GM19043 (cell line): ENCODE measurements around the gene PHF21B.

Experiments
- ATAC-seq: cut with Tn5 transposase; IDR thresholded peaks from one replicate; pipeline ENCODE4 v1.9.1; 2021; ENCODE audit warnings: low read depth; ENCODE audit not compliant: unreplicated experiment

Gene PHF21B

DNA sequence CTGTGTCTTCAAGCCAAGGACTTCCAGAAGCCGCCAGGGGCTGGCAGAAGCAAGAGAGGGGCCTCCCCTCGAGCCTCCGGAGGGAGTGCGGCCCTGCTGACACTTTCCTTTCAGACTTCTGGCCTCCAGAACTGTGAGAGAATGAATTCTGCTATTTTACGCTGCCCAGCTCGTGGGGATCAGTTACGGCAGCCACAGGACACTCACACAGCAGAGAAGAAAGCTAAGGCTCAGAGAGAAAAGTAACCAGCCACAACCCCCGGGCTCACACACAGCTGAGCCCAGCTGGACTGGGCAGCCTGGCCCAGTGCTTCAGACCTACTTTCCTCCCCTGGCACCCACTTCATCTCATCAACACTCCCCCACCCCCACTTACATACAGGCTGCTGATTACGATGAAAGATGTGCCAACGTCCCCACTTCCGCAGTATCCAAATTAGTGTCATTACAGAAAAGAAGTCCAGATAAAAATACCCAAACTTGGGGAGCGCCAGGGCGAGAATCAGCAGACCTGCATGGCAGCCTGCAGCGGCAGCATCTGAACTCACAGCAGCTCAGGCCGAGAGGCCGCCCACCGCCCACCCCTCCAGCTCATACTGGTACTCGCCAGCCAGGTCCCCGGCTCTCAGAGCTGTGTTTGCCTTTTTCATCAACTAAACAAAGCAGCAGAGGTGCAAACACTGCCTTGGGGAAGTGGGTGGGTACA, 15.3 kb downstream of the PHF21B start:
- ATAC-seq: no peak

DNA sequence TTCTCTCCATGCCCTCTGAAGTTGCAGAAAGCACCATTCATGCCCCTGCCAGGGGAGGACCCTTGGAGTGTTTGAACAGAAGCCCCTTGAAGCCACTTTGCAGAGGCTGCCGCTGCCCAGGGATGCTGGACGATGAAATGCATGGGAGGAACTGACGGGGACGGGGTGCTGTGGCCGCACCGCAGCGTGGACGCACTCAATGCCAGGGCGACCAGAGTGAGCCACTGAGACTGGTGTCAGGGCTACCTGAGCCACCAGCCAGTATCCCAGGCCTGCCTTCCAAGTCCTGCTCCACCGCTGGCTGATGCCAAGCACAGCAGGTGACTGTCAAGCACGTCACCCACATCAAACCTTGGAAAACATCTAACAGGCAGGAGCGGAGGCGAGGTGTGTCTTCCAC, 17.6 kb downstream of the PHF21B start:
- no peak for ATAC-seq

DNA sequence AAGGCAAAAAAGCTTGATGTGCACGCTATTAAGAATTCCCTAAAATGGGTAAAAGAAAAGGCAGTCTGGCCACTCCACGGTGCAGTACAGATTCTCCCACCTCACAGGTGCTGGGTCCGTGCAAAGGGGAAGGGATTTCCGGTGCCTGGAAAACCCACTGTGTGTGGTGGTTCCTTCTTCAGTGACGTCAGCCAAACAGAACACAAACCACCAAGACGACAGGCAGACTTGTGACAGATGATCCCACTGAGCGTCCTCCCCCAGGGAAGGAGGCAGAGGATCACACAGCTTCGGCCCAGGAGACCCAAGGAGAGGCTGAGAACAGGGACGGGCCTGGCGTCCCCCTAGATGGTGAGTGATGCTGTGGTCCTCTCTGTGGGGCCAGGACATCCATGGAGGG, 18.6 kb downstream of the PHF21B start:
- ATAC-seq: no peak

DNA sequence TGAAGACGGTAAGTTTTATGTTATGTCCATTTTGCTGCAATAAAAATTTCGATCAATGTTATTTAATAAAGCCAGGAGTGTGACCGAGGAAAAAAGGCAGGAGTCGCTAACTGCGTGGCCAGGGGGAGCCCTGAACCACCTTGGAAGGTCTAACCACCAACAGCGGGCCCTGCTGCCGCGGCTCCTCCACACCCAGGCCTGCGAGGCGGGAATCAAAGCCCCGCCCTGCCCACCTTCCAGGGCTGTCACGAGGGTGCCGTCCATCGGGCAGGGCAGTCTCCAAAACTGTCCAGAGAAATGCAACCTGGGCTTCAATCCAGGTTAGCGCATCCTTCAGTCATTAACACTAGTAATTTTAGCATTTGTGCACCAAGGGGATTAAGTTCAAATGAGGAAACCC, 19.0 kb downstream of the PHF21B start:
- ATAC-seq: no peak

DNA sequence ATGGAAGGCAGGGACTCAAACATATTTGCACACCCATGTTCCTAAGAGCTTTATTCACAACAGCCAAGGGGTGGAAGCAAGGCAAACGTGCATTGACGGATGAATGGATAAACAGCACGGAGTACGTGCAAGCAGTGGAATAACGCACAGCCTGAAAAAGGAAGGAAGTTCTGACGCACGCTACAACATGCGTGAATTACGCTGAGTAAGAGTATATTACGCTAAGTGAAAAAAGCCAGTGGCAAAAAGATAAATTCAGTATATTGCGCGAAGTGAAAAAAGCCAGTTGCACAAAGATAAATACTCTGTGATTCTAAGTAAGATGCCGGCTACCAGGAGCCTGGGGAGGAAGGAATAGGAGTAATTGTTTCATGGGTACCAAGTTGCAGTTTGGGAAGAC, 19.5 kb downstream of the PHF21B start:
- no peak for ATAC-seq

DNA sequence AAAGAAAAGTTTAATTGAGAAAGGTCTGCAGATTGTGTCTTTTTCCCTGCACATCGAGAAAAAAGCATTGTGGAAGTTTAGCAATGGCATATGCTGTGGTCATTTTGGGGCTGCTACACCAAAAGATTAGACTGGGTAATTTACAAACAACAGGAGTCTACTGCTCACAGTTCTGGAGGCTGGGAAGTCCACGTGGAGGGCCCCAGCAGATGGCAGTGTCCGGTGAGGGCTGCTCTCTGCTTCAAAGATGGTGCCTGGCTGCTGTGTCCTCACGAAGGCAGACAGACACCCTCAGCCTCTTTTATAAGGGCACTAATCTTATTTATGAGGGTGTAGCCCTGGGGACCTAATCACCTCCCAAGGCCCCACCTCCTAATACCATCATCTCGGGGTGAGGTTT, 21.1 kb downstream of the PHF21B start:
- ATAC-seq: no peak

DNA sequence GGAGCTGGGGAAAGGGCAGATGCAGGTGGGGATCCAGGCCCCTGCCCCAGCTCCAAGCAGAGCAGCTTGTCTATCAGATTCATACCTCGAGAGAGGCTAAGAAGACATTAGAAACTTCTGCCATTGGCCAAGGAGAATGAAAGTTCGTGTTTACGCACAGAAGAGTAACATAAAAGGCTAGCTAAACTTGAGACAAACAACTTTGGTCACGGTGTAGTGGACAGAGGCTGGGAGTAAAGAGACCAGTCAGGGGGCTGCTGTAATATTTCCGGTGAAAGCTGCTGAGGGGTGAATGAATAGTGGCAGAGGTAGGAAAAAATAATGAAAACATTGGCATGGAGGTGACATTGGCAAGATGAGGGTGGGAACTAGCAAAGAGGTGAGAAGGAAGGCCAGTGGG, 22.9 kb downstream of the PHF21B start:
- ATAC-seq: no peak

DNA sequence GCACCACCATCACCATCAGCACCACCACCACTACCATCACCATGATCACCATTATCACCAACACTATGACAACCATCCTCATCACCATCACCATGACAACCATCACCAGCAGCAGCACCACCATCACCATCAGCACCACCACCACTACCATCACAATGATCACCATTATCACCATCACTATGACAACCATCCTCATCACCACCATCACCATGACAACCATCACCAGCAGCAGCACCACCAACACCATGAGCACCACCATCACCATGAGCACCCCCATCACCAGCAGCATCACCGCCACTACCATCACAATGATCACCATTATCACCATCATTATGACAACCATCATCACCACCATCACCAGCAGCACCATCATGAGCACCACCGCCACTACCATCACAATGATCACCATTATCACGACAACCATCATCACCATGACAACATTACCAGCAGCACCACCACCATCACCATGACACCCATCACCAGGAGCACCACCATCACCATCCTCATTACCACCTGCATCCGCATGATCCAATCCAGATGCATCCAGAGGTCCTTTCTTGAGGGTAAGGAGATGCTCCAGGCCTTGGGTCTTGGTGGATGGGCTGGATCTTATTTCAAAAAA, 23.8 kb downstream of the PHF21B start:
- ATAC-seq: no peak

DNA sequence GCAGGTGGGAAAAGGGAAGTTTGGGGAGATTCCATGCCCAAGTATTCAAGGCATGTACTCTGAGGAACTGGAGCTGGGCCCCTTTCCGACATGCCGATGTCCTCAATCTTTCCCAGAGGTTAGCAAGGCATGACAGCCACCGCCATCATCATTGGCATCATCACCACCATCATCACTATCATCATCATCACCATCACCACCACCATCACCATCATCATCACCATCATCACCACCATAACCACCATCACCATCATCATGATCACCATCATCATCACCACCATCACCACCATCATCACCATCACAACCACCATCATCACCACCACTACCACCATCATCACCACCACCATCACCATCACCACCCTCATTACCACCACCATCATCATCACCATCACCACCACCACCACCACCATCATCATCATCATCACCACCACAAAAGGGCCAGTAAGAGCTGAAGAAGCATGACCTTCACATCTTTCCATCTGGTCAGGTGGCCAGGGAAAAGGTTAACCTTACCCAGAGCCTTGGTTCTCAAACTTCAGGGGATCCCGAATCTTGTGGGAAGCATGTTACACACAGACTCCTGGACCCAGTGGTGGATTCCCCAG, 25.8 kb downstream of the PHF21B start:
- ATAC-seq: no peak

DNA sequence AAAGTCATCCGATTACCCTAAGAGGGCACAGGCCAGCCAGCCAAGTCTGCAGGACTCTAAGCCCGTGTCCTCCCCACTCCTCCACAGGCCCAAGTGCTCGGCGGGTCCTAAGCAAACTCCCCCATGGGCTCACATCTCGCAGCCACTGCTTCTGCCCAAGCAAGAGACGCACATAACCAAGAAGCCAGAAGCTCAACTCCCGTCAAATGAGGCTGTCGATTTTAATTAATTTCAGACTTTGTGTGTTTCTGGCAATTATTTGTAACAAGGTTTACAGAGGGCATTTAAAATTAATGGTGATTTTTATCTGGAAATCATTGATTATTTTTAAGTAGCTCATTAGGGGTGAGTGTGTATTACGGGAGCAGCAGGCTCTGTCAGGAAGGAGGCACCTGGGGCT, 27.4 kb downstream of the PHF21B start:
- ATAC-seq: no peak

DNA sequence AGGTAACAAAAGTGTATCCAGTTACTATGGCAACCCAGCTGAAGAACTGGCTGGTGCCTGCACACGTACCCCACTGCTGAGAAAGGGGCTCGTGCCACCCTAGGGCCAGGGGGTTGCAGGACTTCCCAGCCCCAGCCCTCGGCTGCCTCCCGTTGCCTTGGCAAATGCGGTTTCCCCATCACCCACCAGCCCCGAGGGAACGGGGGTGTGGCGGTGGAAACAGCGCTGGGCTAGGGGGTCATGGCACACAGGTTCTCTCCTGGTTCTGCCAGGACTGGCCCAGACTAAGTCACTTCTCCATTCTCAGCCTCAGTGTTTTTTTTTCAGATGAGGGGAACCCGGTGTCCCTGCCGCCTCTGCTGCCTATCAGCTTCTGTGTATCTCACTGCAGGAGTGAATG, 27.9 kb downstream of the PHF21B start:
- ATAC-seq: no peak

DNA sequence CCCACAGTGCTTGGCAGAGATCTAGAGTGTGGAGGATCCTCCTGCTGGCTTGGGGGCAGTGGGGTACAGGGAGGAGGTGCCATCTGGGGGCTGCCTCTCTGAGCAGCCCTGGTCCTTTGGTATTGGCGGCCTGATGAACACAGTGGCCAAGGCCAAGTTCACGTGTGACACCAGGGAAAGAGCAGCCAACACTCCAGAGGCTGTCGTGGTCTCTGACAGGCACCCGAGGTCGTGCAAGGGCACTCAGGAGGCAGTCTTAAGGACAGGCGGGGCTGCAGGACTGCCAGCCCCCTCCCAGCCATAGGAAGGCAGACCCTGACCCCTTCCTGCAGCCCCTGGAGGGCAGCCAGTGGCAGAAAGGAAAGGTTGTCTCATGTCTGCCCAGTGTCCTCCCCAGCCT, 30.7 kb downstream of the PHF21B start:
- ATAC-seq: no peak

DNA sequence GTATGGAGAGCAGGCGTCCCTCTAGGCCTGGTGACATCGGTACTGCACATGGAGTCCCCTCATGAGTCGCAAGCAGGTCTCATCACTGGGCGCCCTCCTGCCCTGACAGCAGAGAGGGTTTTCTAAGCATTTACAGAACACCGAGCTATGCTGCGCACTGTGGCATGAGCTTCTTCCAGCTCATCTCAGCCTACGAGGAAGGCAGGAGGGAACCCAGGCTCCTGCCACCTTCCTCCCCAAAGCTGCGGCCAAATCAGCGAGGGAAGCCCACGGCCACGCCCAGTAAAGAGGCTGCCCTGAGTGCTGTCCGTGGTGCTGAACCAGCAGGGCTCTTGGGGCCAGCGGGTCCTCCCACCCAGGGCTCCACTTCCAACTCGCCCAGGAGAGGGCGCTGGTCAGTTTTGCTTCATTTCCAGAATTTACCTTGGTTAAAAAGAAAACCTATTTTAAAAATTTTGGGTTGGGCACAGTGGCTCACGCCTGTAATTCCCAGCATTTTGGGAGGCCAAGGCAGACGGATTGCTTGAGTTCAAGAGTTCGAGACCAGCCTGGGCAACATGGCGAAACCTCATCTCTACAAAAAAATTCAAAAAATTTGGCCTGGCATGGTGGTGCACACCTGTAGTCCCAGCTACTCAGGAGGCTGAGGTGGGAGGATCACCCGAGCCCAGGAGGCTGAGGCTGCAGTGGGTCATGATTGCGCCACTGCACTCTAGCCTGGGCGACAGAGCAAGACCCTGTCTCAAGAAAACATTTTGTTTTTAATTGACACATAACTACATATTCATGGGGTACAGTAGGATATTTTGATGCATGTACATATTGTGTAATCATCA, 34.2 kb downstream of the PHF21B start:
- ATAC-seq: no peak

DNA sequence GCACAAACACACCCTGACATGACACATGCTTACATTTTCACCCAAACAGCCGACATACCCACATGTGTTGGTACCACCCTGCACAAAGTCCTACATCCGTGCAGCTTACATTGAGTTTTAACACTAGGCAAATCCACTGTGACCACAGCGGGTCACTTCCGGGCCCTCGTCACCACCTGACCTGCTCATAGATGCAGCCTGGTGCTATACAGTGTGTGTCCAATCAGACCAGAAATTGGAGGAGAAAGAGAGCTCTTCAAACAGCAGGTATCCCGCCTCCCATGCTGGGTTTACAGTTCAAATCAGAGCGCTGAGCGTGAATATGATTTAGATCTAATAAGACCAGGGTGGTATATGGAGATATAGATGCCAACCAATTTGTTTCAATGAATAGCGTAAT, 35.4 kb downstream of the PHF21B start:
- ATAC-seq: no peak

DNA sequence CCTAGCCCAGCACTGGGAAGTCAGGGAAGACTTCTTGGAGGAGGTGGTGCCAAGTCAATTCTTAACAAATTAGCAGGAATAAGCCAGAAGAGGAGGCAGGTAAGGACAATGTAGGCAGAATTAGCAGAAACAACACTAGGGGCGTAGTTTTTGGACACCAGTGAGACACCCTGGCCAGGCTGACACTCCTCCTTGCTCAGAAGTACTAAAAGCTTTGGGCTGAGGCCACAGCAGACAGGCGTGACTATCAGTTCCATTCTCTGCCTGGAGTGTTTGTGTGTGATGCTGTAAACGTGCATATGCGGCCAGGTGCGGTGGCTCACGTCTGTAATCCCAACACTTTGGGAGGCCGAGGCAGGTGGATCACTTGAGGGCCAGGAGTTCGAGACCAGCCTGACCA, 36.0 kb downstream of the PHF21B start:
- ATAC-seq: no peak

DNA sequence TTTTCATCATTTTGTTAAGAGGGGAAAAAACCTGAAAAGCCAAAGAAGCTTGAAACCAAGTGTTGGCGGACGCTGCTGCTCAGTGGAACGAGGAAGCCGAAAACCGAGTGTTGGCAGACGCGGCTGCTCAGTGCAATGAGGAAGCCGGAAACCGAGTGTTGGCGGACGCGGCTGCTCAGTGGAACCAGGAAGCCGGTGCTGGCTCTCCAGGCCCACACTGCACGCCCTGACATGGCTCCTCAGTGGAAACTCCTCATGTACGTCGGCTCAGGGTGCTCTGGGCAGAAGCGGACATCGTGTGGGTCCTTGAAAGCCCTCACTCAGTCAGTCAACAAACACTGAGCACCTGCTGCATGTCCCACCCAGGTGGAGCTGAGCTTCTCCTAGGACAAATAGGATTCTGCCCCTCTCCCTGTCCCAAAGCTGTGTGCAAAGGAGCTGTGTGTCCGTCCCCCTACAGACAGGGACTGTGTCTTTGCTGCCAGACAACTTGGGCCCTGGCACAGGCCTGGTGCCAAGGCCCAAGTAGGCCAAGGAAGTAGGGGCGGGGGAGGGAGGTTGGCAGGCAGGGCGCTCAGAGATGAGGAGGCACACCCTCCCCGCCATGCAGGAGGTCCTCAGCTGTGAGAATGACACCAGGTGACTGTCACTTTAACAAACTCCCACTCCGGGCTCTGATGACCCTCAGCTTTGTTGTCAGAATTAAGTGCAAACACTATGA, 37.3 kb downstream of the PHF21B start:
- no peak for ATAC-seq

DNA sequence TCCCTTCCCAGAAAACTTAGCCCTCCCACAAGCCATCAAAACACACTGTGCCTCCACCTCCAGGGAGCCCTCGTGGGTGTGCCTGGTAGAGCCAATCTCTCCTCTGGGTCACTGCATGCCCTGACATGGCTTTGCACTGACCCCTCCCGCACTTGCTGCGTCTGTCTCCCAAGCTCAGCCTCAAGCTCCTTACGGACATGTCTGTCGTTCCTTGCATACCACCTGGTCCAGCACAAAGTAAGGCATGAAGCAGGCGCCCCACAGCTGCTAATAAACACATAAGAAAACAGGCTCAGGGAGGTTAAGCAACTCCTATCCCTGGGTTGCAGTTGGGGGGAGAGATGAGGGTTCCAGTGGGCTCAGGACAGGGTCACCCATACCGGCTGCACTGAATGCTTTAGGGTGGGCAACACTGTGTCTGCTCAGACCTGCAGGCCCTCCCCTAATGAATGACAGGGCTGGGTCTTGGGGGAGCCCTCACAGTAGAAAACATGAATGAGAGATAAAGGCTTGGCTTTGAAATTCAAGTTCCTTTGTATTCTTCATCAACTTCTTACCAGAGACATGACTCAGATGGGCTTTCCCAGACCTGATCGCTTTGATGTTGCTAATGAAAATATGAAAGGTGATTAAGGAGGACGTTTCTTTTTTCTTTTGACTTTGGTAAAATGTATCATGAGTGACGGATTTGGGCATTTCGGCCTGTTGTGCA, 38.0 kb downstream of the PHF21B start:
- ATAC-seq: no peak

DNA sequence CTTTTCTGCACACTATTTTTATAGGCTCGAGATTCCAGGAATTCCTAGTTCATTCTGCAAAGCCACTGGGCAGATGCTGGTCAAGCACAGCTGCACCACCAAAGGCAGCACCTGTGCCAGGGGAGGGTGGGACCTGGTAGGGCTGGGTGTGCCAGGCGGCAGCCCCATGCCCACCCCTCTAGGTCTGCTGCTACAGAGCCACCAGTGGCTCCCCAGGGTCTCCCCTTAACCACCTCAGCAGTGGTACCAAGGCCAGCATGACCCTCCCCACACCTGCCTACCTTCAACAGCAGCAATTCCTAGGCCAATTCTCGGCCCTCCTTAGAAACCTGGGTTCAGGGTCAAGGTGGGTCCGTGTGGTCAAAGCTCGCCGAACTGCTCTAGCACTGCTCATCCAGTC, 39.5 kb downstream of the PHF21B start:
- ATAC-seq: no peak

DNA sequence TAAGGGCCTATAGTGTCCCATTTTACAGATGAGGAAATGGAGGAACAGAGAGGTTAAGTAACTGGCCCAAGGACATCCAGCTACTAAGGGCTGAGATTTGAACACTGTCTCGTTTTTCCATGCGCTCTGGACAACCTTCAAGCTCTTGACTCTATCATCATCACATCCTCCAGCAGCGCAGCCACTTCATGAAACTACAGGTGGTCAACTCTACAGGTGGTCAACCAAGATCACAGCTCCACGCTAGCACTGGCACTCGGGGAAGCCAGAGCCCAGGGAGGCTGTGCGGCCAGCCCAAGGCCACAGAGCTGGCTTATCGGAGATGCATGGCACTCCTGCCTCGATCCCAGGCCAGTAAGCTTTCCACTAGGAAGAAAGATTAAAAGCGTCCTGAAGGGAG, 40.0 kb downstream of the PHF21B start:
- no peak for ATAC-seq

DNA sequence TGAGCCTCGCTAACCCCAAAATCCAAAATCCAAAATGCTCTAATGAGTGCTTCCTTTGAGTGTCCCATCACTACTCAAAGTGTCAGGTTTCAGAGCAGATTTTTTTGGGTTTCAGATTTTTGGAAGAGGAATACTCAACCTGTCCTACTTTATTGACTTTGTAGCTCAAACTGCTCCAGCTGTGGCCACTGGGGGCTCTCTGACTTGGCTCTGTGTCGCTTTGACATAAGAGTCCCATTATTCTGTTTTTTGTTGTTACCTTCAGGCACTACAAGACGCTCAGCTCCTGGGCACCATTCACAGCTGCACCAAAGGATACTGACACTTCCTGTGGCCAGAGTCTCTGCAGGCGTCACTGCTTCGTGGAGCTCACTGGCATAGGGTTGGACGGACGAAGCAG, 41.1 kb downstream of the PHF21B start:
- ATAC-seq: no peak
